ENCODE results near the gene CLCN2. TPM values are rescaled to one million over a fixed set of nuclear protein-coding genes. Genes with fewer than 3 reads are reported as not detected.

The CLCN2 gene
- total and polyA plus RNA-seq, 11 donors: 1.2 to 3.6 (median 2.0) TPM

GRCh38 chr3:184323696-184324095 lies 37.7 kb downstream of the CLCN2 start:
- TF ChIP-seq CTCF (IDR thresholded peaks at IDR 0.05) (no peak), POLR2A (IDR thresholded peaks at IDR 0.05) (no peak)
- DNase-seq (peak in 2 of 5 donors; percentile 23 to 36), ATAC-seq (no peak)
- H3K27me3 ChIP-seq: no peaks in the 10 kb centered on the region
- peaks cover 4 to 44% (median 22%) of the 10 kb centered on the region in 12 donors for H3K4me1 ChIP-seq
- H3K4me3 ChIP-seq: no peak overlapping the region
- intact Hi-C loops (cut with DNase I): no loop called here
- WGBS, 4 donors: 76 to 92% (median 88%) methylated on average over 8 of the region's 8 CpGs
- no peak overlapping the region for H3K27ac ChIP-seq
- H3K9me3 ChIP-seq: no peaks in the 10 kb centered on the region
- H3K36me3 ChIP-seq: peaks cover 17 to 96% (median 86%) of the 10 kb centered on the region in 9 donors

GRCh38 chr3:184322731-184323487 lies 38.5 kb downstream of the CLCN2 start:
- H3K4me3 ChIP-seq: no peak overlapping the region
- peak overlapping the region in 3 of 12 donors; percentile 6 to 93 (median 14) for H3K27ac ChIP-seq
- WGBS, 4 donors: 83 to 88% (median 86%) methylated on average over 18 to 20 of the region's 20 CpGs
- intact Hi-C loops (cut with DNase I): no loop called here
- no peaks in the 10 kb centered on the region for H3K9me3 ChIP-seq
- ATAC-seq (peak in 1 of 4 donors; percentile 4), DNase-seq (peak in 2 of 5 donors; percentile 22 to 25)
- TF ChIP-seq CTCF (IDR thresholded peaks at IDR 0.05) (no peak), POLR2A (IDR thresholded peaks at IDR 0.05) (no peak)
- peaks cover 4 to 52% (median 30%) of the 10 kb centered on the region in 12 donors for H3K4me1 ChIP-seq
- no peaks in the 10 kb centered on the region for H3K27me3 ChIP-seq
- peaks cover 15 to 96% (median 83%) of the 10 kb centered on the region in 9 donors for H3K36me3 ChIP-seq

- Histone ChIP-seq H3K27me3 (no peaks in the 10 kb centered on the region), H3K4me3 (no peak overlapping the region), H3K9me3 (no peaks in the 10 kb centered on the region), H3K4me1 (peaks cover 4 to 64% (median 42%) of the 10 kb centered on the region in 12 donors), H3K36me3 (peaks cover 14 to 96% (median 83%) of the 10 kb centered on the region in 9 donors), H3K27ac (peak overlapping the region in 4 of 12 donors; percentile 14 to 93 (median 90))
- intact Hi-C loops (cut with DNase I): loop anchor here in 2 of 10 donors (2.0 kb wide), 1 partner anchor 13 kb away; no protein-coding TSS in a partner anchor
- ATAC-seq (no peak), DNase-seq (no peak)
- TF ChIP-seq CTCF (IDR thresholded peaks at IDR 0.05) (no peak), POLR2A (IDR thresholded peaks at IDR 0.05) (no peak)
- 70 to 91% (median 87%) methylated on average over 5 of the region's 5 CpGs for WGBS, 4 donors
These were observed 39.7 kb downstream of the CLCN2 start for GRCh38 chr3:184321666-184322065.

GRCh38 chr3:184320104-184320445 lies 41.3 kb downstream of the CLCN2 start:
- DNase-seq (peak; percentile 96 to 98 (median 96)), ATAC-seq (peak; percentile 90 to 95 (median 92))
- Histone ChIP-seq H3K4me3 (peak overlapping the region in 9 of 12 donors; percentile 2 to 48 (median 38)), H3K36me3 (peaks cover 9 to 82% (median 68%) of the 10 kb centered on the region in 9 donors), H3K27me3 (no peaks in the 10 kb centered on the region), H3K27ac (peak overlapping the region in 11 of 12 donors; percentile 78 to 93 (median 89)), H3K4me1 (peaks cover 4 to 76% (median 53%) of the 10 kb centered on the region in 12 donors), H3K9me3 (no peaks in the 10 kb centered on the region)
- intact Hi-C loops (cut with DNase I): loop anchor here in 2 of 10 donors (2.0 kb wide), 1 partner anchor 15 kb away; no protein-coding TSS in a partner anchor
- peak in 1 of 12 donors; percentile 22 for TF ChIP-seq CTCF (IDR thresholded peaks at IDR 0.05)
- TF ChIP-seq POLR2A (IDR thresholded peaks at IDR 0.05): no peak
- 0 to 7% (median 5%) methylated on average over 1 to 4 of the region's 4 CpGs for WGBS, 4 donors
